Activated B cell treated with CpG ODN at 0.5 μM for 24 hours (primary cell): ENCODE data around the gene FLNC. TPM values are rescaled to one million over a fixed set of nuclear protein-coding genes. Genes with fewer than 3 reads are reported as not detected.

Experiments used
- ATAC-seq: fragments of 200-7000 bp; cut with Tn5 transposase; one replicate; pipeline ENCODE4 v1.10.0; 2021; ENCODE audit warnings: low read depth, mild to moderate bottlenecking, moderate library complexity
- CTCF ChIA-PET: fragments of 350-600 bp; sonication (Branson Sonifier 250); formaldehyde crosslinking; loops from one replicate; lab custom pipeline; 2021; ENCODE audit warnings: antibody characterized with exemption; lab: Charles Lee
- POLR2A ChIA-PET: fragments of 350-600 bp; sonication (Branson Sonifier 250); formaldehyde crosslinking; loops from one replicate; lab custom pipeline; 2021; ENCODE audit warnings: antibody characterized with exemption; lab: Charles Lee
- DNase-seq: peaks from one replicate; pipeline ENCODE4 v3.0.0; 2022
- H3K27ac Mint-ChIP-seq: one replicate; pipeline ENCODE4 v1.8.0; 2020; ENCODE audit warnings: mixed read lengths
- H3K27me3 Mint-ChIP-seq: one replicate; pipeline ENCODE4 v1.8.0; 2021; ENCODE audit warnings: mixed read lengths
- H3K36me3 Mint-ChIP-seq: one replicate; pipeline ENCODE4 v1.8.0; 2021; ENCODE audit warnings: low read depth, mixed read lengths
- H3K4me1 Mint-ChIP-seq: one replicate; pipeline ENCODE4 v1.8.0; 2021; ENCODE audit warnings: mixed read lengths
- H3K4me3 Mint-ChIP-seq: one replicate; pipeline ENCODE4 v1.8.0; 2020; ENCODE audit warnings: mild to moderate bottlenecking, mixed read lengths
- H3K9me3 Mint-ChIP-seq: one replicate; pipeline ENCODE4 v1.8.0; 2020; ENCODE audit warnings: mixed read lengths
- intact Hi-C: fragments of 100-400 bp; cut with micrococcal nuclease; formaldehyde crosslinking; loops from one replicate; pipeline ENCODE4 v1.15.1; 2024
- total RNA-seq: library from RNA; stranded (reverse); gene quantifications from 2 replicates; pipeline ENCODE4 v1.2.3, GENCODE V29; 2022
- TF ChIP-seq, protein P1 (sequence below): fragments of 200-600 bp; IDR thresholded peaks from one replicate; pipeline ENCODE4 v1.8.0; 2022; ENCODE audit warnings: antibody characterized with exemption, mild to moderate bottlenecking

FLNC gene
- total RNA-seq, 1 donor from 2014 or later, result not detected

DNA sequence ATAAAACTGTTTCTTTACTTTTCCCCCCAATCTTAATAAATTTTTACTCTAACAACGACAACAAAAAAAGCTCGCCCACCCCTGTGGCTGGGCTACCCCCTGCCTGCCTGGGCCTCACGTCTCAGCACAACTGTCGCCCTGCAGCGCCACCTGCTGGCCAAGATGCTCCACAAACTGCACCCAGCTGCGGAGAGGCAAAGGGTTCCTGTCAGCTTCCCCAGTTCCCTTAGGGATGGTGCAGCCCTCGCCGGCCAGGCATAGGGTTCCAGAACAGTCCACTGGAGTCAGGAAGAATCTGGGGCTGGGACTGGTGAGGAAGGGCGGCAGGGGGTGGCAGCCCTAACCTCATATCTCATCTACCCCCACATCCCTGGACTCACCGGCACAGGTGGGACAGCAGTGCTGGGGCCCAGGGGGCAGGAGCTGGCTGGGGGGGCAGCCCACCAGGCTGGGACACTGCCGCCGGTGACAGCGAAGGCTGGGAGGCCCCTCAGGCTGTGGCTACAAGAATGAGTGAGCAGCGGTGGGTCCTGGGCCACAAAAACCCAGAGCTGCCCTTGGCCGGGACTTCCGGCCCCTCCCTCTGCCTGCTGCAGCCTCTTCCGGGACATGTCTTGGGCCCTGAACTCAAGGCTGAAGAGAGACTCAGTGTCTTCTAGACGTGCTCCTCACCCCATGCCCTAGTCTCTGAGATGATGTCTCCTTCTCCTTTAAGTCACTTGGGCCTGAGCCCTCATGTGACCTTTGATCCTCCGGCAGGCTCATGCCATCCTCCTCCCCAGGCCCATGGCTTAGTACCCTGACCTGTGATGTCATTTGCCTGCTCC, 53.6 kb downstream of the FLNC start:
- H3K27me3 Mint-ChIP-seq, result peaks cover 3% of the 10 kb centered on the region
- POLR2A ChIA-PET, result interaction anchor here (0.8 to 1.3 kb wide), 4 partner anchors 21 to 246 kb away, joined by 3 to 8 read pairs (median 4); partner anchors contain the start of genes ATP6V1F and TNPO3
- H3K36me3 Mint-ChIP-seq, result no peaks in the 10 kb centered on the region
- peak overlapping the region; percentile 77 for H3K4me3 Mint-ChIP-seq
- no peaks in the 10 kb centered on the region for H3K9me3 Mint-ChIP-seq
- intact Hi-C loops, result loop anchor here (1.0 to 5.0 kb wide), 6 partner anchors 21 to 457 kb away; partner anchors contain the start of gene ATP6V1F
- H3K27ac Mint-ChIP-seq, result no peak overlapping the region
- DNase-seq (peak; percentile 82), ATAC-seq (peak; percentile 85)
- peaks cover 3% of the 10 kb centered on the region for H3K4me1 Mint-ChIP-seq
- TF ChIP-seq, protein P1, sequence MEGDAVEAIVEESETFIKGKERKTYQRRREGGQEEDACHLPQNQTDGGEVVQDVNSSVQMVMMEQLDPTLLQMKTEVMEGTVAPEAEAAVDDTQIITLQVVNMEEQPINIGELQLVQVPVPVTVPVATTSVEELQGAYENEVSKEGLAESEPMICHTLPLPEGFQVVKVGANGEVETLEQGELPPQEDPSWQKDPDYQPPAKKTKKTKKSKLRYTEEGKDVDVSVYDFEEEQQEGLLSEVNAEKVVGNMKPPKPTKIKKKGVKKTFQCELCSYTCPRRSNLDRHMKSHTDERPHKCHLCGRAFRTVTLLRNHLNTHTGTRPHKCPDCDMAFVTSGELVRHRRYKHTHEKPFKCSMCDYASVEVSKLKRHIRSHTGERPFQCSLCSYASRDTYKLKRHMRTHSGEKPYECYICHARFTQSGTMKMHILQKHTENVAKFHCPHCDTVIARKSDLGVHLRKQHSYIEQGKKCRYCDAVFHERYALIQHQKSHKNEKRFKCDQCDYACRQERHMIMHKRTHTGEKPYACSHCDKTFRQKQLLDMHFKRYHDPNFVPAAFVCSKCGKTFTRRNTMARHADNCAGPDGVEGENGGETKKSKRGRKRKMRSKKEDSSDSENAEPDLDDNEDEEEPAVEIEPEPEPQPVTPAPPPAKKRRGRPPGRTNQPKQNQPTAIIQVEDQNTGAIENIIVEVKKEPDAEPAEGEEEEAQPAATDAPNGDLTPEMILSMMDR, result no peak
- CTCF ChIA-PET, result interaction anchor here (0.6 to 2.8 kb wide), 25 partner anchors 13 to 409 kb away, joined by 3 to 20 read pairs (median 3); partner anchors contain the start of genes ATP6V1F and KCP

DNA sequence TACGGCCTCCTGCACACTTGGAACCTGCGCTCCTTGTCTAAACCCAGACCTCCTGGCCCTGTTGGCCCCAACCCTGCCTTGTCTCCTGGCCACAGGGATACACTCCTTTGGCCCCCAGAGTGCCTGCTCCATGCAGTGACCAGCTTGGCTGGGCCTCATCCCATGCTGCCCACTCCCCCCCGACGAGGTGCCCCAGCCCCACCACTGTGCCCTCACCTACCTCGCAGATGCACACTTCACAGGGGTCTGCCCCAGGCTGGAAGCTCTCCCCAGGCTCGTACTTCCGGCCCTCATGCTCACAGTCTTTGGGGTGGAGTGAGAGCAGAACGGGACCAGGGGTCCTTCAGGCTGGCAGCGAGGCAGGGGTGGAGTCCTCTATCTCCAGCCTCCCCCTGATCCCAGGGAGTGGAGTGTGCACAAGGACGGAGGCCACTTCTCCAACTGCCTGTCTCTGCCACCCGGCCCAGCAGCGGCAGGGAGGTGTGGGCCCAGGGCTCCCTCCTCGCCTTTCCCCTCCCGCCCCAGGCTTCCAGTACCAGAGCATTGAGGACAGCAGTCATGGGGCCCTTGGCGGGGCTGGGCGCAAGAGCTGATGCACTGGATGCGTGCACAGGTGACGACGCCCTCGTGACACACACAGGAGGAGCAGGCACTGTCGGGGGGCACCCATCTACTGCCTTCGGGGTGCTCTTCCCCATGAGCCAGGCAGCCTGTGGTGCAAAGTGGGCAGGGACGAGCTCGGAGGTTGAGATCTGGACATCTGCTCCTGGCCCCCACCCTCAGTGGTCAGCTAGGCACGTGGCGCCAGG, 54.6 kb downstream of the FLNC start:
- Mint-ChIP-seq H3K36me3 (no peaks in the 10 kb centered on the region), H3K9me3 (no peaks in the 10 kb centered on the region), H3K4me3 (peak overlapping the region; percentile 77), H3K4me1 (peaks cover 3% of the 10 kb centered on the region), H3K27ac (no peak overlapping the region), H3K27me3 (peaks cover 6% of the 10 kb centered on the region)
- CTCF ChIA-PET, result interaction anchor here (1.0 to 2.8 kb wide), 12 partner anchors 12 to 410 kb away, joined by 3 to 20 read pairs (median 6); partner anchors contain the start of gene ATP6V1F
- TF ChIP-seq, protein P1, result no peak
- ATAC-seq (no peak), DNase-seq (no peak)
- POLR2A ChIA-PET, result interaction anchor here (0.9 kb wide), 1 partner anchor 245 kb away, joined by 3 read pairs; no protein-coding TSS in a partner anchor
- intact Hi-C loops, result loop anchor here (5.0 kb wide), 1 partner anchor 187 kb away; no protein-coding TSS in a partner anchor

DNA sequence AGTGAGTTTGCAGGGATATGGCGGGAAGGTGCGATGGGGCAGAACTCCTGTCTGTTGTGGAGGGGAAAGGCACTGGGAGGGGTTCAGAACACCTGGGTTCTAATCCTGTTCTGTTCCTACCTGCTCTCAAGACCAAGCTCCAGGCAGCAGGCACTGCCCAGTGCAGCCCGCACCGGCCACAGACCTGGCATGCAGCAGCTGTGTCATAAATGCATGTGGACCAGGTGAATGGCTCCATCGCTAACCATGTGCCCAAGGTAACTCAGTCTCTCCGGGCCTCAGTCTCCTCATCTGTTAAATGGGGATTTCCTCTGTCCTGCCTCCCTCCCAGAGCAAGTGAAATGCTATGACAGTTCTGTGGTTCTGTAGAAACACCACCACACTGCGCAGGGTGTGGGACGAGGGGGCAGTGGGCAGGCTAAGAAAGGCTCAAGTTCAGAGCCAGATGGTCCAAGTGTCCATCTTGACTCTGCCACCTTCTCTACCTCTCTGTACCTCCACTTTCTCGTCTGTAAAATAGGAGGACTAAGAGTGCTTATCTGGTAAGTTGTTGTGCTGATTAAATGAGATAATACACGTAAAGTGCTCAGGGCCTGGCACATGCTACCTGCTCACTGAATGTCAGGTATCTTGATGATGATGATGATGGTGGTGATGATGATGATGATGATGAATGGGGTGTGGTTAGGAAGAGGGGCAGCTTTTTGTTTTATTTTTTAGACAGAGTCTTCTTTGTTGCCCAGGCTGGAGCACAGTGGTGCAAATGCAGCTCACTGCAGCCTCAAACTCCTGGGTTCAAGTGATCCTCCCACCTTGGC, 55.4 kb downstream of the FLNC start:
- Mint-ChIP-seq H3K9me3 (no peaks in the 10 kb centered on the region), H3K27ac (no peak overlapping the region), H3K4me3 (peak overlapping the region; percentile 11), H3K27me3 (peaks cover 11% of the 10 kb centered on the region), H3K4me1 (peaks cover 5% of the 10 kb centered on the region), H3K36me3 (no peaks in the 10 kb centered on the region)
- ChIA-PET POLR2A (no interaction called here), CTCF (interaction anchor here (1.3 kb wide), 1 partner anchor 277 kb away, joined by 3 read pairs; no protein-coding TSS in a partner anchor)
- TF ChIP-seq, protein P1, result no peak
- ATAC-seq, result no peak
- DNase-seq, result no peak
- intact Hi-C loops, result no loop called here

GRCh38 chr7:128886391-128887168, 56.4 kb downstream of the FLNC start:
- CTCF ChIA-PET, result interaction anchor here (0.6 to 1.3 kb wide), 2 partner anchors 11 to 278 kb away, joined by 3 read pairs; no protein-coding TSS in a partner anchor

More at GRCh38 chr7:128886391-128887168, 56.4 kb downstream of the FLNC start:
- TF ChIP-seq, protein P1, result no peak
- H3K27me3 Mint-ChIP-seq, result peaks cover 11% of the 10 kb centered on the region
- no peaks in the 10 kb centered on the region for H3K36me3 Mint-ChIP-seq
- no peak overlapping the region for H3K27ac Mint-ChIP-seq
- no peaks in the 10 kb centered on the region for H3K9me3 Mint-ChIP-seq
- no peak for DNase-seq
- no peak for ATAC-seq
- POLR2A ChIA-PET, result no interaction called here
- intact Hi-C loops, result no loop called here
- peaks cover 5% of the 10 kb centered on the region for H3K4me1 Mint-ChIP-seq
- H3K4me3 Mint-ChIP-seq, result no peak overlapping the region
